NB4 (cell line): ENCODE data around the gene ACADVL.

ENCODE experiments used
- CTCF ChIP-seq: IDR thresholded peaks from one replicate; pipeline ENCODE4 v1.5.1; 2012; ENCODE audit warnings: low read depth, low read length
- POLR2A ChIP-seq: IDR thresholded peaks from 2 replicates; pipeline ENCODE4 v1.6.1; 2011; ENCODE audit warnings: mild to moderate bottlenecking; ENCODE audit not compliant: insufficient read length; ENCODE audit errors: extremely low read depth

DNA sequence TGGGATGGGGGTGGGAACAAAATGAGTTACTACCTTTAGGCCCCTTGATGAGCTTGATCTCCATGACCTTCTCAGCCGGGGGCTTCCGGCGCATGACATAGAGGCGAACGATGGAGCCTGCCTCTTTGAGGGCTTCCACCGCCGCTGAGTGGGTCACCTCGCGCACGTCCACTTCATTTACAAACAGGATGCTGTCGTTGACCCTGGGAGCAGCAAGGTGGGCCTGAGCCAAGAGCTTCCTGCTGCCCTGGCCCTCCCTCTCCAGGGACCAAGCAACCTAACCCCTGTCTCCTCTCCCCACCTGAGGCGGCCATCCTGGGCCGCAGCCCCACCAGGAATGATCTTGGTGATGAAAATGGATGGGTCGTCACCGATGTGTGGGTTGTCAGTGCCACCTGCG lies 16.3 kb upstream of the ACADVL start:
- TF ChIP-seq CTCF = no peak
- no peak for TF ChIP-seq POLR2A
